Subcutaneous adipose tissue (tissue), 4 donors: ENCODE measurements around the gene AKT2. TPM values are rescaled to one million over a fixed set of nuclear protein-coding genes. Genes with fewer than 3 reads are reported as not detected.

ENCODE experiments used
- total RNA-seq, 4 donors: library from RNA; depleted of rRNA; stranded (reverse); fragments of >200 nt; gene quantifications; one replicate each; pipeline ENCODE4 v1.1.0, GENCODE V29; 2016
- TF ChIP-seq, protein P1 (sequence below): fragments of 450-650 bp; IDR thresholded peaks from one replicate; pipeline ENCODE4 v1.5.1; 2016; ENCODE audit warnings: low read depth, mild to moderate bottlenecking, control low read depth, antibody characterized with exemption, moderate library complexity

Gene AKT2
- total RNA-seq, 4 donors from 2014 or later = 81.7 to 175 (median 93.9) TPM

DNA sequence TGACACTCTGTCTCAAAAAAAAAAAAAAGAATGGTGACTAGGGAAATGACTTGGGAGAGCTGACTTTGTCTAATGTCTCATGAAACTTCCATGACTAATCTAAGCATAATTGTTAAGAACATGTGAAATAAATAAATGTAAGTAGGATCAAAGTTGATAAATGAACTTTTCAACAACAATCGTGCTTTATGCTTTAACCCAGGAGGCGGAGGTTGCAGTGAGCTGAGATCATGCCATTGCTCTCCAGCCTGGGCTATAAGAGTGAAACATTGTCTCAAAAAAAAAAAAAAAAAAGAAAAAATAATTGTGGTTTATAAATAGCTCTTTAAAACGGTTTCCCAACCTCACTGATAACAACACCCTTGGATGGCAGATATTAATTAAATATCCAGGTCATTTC, 12.9 kb upstream of the AKT2 start:
- TF ChIP-seq, protein P1, sequence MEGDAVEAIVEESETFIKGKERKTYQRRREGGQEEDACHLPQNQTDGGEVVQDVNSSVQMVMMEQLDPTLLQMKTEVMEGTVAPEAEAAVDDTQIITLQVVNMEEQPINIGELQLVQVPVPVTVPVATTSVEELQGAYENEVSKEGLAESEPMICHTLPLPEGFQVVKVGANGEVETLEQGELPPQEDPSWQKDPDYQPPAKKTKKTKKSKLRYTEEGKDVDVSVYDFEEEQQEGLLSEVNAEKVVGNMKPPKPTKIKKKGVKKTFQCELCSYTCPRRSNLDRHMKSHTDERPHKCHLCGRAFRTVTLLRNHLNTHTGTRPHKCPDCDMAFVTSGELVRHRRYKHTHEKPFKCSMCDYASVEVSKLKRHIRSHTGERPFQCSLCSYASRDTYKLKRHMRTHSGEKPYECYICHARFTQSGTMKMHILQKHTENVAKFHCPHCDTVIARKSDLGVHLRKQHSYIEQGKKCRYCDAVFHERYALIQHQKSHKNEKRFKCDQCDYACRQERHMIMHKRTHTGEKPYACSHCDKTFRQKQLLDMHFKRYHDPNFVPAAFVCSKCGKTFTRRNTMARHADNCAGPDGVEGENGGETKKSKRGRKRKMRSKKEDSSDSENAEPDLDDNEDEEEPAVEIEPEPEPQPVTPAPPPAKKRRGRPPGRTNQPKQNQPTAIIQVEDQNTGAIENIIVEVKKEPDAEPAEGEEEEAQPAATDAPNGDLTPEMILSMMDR = no peak

DNA sequence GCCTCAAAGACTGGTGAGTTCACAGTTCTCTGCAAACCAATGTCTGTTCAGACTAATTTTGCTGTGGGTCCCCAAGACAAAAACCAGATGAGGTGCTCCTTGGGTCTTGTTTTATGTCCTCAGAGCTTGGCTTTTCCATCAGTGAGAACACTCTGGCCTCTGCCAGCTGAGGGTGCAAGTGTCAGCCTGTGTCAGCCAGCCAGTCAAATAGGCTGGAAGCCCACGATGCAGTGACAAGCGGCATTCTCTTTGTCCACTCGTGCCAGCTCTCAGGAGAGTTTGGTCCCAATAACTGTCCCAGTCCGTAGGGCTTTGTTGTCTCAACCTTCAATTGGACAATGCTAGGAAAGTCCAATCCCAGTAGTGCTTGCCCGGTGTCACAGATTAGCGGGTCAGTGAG, 9.4 kb upstream of the AKT2 start:
- TF ChIP-seq, protein P1 = no peak

DNA sequence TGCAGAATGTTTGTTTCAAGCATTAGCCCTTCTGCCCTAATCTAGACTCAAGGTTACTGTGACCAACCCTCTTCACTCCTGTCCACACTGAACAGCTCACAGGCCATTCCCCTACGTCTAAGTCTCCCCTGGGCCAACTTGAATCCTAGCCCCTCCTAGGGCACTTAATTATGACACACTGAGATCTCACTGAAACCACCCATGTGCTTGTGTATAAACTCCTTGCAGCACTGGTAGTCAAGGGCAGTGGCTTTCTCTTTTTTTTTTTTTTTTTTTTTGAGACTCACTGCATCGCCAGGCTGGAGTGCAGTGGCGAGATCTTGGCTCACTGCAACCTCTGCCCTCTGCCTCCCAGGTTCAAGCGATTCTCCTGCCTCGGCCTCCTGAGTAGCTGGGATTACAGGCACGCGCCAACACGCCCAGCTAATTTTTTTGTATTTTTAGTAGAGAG, 1.9 kb upstream of the AKT2 start:
- TF ChIP-seq, protein P1 = no peak

DNA sequence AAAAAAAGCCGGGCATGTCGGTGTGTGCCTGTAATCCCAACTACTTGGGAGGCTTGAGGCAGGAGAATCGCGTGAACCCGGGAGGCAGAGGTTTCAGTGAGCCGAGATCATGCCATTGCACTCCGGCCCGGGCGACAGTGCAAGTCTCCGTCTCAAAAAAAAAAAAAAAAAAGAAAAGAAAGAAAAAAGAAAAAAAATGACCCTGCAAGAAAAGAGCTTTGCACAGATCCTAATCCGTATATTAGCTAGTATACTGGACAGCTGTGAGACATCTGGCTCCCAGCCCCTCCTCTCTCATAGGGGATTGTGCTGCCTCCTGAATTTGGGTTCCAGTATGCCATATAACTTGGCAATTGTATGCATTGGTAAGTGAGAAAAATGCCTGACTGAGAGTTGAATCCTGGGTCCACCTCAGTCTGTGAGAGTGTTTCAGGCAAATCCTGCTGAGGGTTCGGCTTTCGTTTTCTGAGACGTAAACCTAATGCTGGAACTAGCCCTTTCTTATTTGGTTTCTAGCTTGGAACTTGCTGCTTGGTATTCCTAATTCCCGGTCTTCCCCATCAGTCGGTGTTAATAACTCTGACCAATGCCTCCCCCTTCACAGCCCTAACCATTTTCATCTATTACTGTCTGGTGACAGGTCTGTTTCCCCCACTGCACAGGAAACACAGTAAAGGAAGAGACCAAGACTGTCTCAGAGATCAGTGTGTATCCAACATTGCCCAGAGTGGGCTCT, 1.3 kb upstream of the AKT2 start:
- TF ChIP-seq, protein P1 = no peak

DNA sequence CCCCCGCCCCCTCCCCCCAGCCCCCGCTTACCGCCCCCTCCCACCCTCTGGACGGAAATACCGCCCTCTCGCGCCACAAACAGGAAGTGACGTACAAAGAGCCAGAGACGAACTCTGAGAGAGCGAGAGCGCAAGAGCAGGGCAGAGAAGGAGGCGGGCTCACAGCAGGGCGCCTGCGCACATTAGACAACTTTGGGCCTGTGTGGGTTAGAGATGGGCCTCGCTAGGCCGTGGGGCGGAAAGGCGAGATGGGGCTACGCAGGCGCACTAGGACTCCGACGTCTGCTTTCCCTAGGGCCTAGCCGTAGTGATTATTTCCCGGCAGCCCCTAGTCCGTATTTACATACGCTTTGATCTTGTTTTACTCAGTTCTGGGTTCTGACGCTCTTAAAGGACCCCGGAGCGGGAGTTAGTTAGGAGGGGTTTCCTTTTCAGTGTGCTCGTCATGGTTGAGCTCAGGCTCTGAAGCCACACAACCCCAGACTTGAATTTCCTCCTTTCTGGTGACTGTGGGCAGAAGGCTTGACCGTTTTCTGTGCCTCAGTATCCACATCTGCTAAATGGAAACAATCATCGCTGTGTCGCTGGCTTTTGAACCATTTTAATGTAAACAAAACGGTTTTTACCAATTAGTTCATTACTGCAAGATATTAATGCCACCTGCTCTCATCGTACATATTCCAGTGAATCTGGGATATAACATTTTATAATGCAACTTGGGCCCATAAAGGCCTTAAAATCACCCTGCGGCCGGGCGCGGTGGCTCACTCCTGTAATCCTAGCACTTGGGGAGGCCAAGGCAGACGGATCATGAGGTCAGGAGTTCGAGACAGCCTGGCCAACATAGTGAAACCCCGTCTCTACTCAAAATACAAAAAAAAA, 449 bp upstream of the AKT2 start:
- TF ChIP-seq, protein P1 = no peak

DNA sequence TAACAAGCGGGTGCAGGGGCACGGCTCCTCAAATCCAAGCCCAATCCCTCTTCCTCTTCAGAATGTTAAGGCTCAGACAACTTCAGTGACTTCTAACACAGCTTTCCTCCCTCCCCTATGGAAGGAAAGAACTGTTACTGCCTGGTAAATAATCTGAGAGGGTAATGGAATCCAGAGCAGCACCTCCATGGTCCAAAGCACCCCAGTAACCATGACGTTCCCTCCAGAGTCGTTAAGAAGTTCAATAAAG, 969 bp downstream of the AKT2 start:
- TF ChIP-seq, protein P1 = no peak

DNA sequence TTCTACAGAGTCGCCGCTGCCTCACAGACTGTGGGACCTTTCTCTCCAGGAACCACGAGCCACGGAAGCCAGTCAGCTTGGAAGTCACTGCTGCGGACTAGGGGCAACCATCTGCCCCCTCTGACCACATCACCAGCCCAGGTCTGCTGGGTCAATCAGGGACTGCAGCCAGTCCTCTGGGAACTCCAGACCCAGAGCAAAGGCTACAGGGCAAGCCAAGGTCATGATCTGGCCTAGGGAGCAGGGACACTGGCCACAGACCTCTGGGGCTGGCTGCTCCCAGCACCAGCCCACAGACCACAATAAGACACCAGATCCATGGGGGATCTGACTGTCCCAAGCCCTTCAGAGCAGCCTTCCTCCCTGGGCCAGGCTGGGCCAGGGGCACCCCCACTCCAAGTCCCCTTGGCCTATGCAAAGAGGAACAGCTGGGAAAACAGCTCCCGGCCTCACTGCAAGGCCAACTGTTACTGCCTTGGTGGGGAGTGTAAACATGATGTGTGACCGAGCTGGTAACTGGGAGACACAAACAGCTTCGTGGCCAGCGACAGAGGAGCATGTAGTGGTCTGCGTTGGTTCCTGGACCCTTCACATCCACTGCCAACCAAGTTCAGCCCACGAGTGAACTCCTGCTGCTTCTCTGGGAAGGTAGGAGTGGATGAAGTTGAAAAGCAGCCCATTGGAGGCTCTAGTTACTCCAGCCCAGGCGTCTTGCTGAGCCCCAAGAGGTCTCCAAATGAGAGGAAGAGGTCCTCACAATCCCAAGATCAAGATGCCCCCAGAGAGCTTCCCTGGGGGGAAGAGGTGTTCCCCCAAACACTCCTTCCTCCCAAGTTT, 1.5 kb downstream of the AKT2 start:
- TF ChIP-seq, protein P1 = no peak
